ENCODE measurements around the gene HDAC11.

DNA sequence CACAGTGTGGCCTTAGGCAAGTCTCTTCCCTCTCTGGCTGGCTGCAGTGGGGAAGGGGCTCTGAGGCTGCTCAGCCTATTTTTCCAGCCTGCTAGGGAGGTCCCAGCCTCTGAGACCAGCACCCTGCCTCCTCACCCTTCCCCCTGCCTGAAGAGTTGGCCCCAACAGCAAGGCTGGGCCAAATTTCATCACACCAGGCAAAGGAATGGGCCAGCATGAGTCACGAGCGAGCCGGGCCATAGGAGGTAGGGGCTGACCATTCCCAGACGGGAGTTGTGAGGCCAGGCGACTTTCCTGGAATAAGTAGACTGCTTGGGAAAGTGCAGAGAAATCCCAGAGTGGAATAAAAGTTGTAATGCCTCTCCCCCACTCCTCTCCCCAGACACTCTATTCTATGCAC, 63.1 kb downstream of the HDAC11 start:
- TF ChIP-seq, protein P1, sequence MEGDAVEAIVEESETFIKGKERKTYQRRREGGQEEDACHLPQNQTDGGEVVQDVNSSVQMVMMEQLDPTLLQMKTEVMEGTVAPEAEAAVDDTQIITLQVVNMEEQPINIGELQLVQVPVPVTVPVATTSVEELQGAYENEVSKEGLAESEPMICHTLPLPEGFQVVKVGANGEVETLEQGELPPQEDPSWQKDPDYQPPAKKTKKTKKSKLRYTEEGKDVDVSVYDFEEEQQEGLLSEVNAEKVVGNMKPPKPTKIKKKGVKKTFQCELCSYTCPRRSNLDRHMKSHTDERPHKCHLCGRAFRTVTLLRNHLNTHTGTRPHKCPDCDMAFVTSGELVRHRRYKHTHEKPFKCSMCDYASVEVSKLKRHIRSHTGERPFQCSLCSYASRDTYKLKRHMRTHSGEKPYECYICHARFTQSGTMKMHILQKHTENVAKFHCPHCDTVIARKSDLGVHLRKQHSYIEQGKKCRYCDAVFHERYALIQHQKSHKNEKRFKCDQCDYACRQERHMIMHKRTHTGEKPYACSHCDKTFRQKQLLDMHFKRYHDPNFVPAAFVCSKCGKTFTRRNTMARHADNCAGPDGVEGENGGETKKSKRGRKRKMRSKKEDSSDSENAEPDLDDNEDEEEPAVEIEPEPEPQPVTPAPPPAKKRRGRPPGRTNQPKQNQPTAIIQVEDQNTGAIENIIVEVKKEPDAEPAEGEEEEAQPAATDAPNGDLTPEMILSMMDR (conservative IDR thresholded peaks at IDR 0.05; ENCODE audit: low read length) = no peak
- TF ChIP-seq EZH2phosphoT487 (IDR thresholded peaks at IDR 0.05; ENCODE audit: borderline replicate concordance, low read depth, low read length) = no peak

Data from OCI-LY7 (cell line).